Spleen (tissue), 11 donors: Measurements from ENCODE around the gene GLIS1. TPM values are rescaled to one million over a fixed set of nuclear protein-coding genes. Genes with fewer than 3 reads are reported as not detected.

Experiments used
- DNase-seq: peaks from one replicate; pipeline ENCODE4 v3.0.0-alpha.2; 2020
- H3K27ac ChIP-seq, 8 donors: fragments of 200-600 bp; sonication (generic) in 7 of 8; 1 replicate in 4 of 8; 2 replicates in 4 of 8; pipeline versions ENCODE4 v1.5.0 to v1.8.0; 2016 to 2021; ENCODE audit warnings: inconsistent platforms in 4 of 8, mild to moderate bottlenecking in 4 of 8, moderate library complexity in 1 of 8
- H3K27me3 ChIP-seq, 7 donors: fragments of 200-600 bp; sonication (generic) in 6 of 7; replicated peaks in 1 of 7; 1 replicate in 4 of 7; 2 replicates in 3 of 7; pipeline versions ENCODE4 v1.5.0 to v1.8.0; 2016 to 2021; ENCODE audit warnings: inconsistent platforms in 3 of 7, mild to moderate bottlenecking in 1 of 7
- H3K36me3 ChIP-seq, 6 donors: fragments of 200-600 bp; sonication (generic) in 5 of 6; 1 replicate in 4 of 6; 2 replicates in 2 of 6; pipeline versions ENCODE4 v1.5.0 to v1.8.0; 2016 to 2021; ENCODE audit warnings: inconsistent platforms in 2 of 6
- H3K4me1 ChIP-seq, 6 donors: fragments of 200-600 bp; sonication (generic) in 5 of 6; 1 replicate in 3 of 6; 2 replicates in 3 of 6; pipeline versions ENCODE4 v1.5.0 to v1.8.0; 2016 to 2021; ENCODE audit warnings: inconsistent platforms in 3 of 6
- H3K4me3 ChIP-seq, 8 donors: fragments of 200-600 bp; sonication (generic) in 7 of 8; 1 replicate in 4 of 8; 2 replicates in 4 of 8; pipeline versions ENCODE4 v1.5.0 to v1.8.0; 2016 to 2021; ENCODE audit warnings: inconsistent platforms in 4 of 8, mild to moderate bottlenecking in 4 of 8, moderate library complexity in 2 of 8
- H3K9me3 ChIP-seq, 8 donors: fragments of 200-600 bp; sonication (generic) in 7 of 8; 1 replicate in 4 of 8; 2 replicates in 4 of 8; pipeline versions ENCODE4 v1.5.0 to v1.8.0; 2016 to 2021; ENCODE audit warnings: inconsistent platforms in 4 of 8
- POLR2A ChIP-seq, 3 donors: fragments of 450-650 bp; IDR thresholded peaks; one replicate each; pipeline ENCODE4 v1.5.1; 2017; ENCODE audit warnings: antibody characterized with exemption in 3 of 3, mild to moderate bottlenecking in 1 of 3
- POLR2AphosphoS5 ChIP-seq, 3 donors: sonication (generic); formaldehyde crosslinking; IDR thresholded peaks; one replicate each; pipeline ENCODE4 v1.5.1; 2017; ENCODE audit warnings: antibody characterized with exemption in 3 of 3
- WGBS, 5 donors: extraction: QIAGEN DNeasy Blood & Tissue Kit in 3 of 5; methylation state at CpG; one replicate each; pipeline versions ENCODE4 v1.1.5 to v1.1.7; 2013 to 2018; 5-methylcytosine and 5-hydroxymethylcytosine counted together
- intact Hi-C: fragments of 100-400 bp; cut with DNase I; formaldehyde crosslinking; loops from one replicate; pipeline ENCODE4 v1.15.0; 2023; ENCODE audit warnings: low total_unique reads
- polyA plus RNA-seq, 3 donors: library from polyadenylated mRNA; stranded (reverse); fragments of 200-250 nt; gene quantifications; one replicate each; pipeline ENCODE4 v1.2.1, GENCODE V29; 2013
- total RNA-seq, 7 donors: library from RNA; depleted of rRNA in 3 of 7; stranded (reverse); fragments of >200 nt in 3 of 7; fragmentation: NEBNext Ultra II Directional in 4 of 7; extraction: Animal tissue kit (Norgen Biotek cat#: 25700) in 4 of 7; gene quantifications; one replicate each; pipeline versions ENCODE4 v1.1.0 to v1.2.1, GENCODE V29; 2016 to 2021
- TF ChIP-seq, protein P1 (sequence below), 11 experiments: fragments of 200-600 bp in 7 of 11; fragments of 450-650 bp in 4 of 11; sonication (generic) in 4 of 11; IDR thresholded peaks in 8 of 11; conservative IDR thresholded peaks in 3 of 11; 1 replicate in 7 of 11; 2 replicates in 4 of 11; pipeline versions ENCODE4 v1.4.0 to v1.8.0; 2016 to 2021; ENCODE audit warnings: antibody characterized with exemption in 11 of 11, inconsistent platforms in 4 of 11, mild to moderate bottlenecking in 1 of 11
- donor health status: healthy with polysubstance abuse.
- donor health status: DM: no; HTN: no; CAD: no; lungs with moderate emphysema.
- donor health status: DM: no; HTN: no; CAD: no.
- donor health status: Bipolar disorder and iron deficiency.
- donor health status: healthy.
- donor health status: DM: no; HTN: no; CAD: no.
- donor health status: DM: yes; HTN: yes; CAD: no.

Gene GLIS1
- total and polyA plus RNA-seq, 10 donors, result 0.04 to 0.39 (median 0.26) TPM; not detected in 5

DNA sequence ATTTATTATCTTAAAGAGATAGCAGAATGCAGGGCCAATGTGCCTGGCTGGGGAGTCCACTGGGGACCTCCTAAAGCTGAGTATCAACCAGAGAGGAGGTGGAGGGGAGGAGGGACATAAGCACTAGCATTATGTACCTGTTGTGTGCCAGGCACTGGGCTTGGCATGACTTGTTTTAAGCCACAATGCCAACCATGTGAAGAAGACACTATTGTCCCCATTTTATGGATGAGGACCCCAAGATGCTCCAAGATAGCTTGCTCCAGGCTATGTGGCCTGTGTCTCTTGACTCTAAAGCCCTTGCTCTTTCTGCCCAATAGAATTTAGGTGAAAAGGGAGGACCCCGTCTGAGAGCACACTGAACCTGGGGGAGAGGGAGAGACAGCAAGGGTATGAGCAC, 111.3 kb downstream of the GLIS1 start:
- Histone ChIP-seq H3K27ac (no peak overlapping the region), H3K36me3 (no peaks in the 10 kb centered on the region), H3K4me3 (no peak overlapping the region), H3K27me3 (no peaks in the 10 kb centered on the region), H3K4me1 (no peaks in the 10 kb centered on the region), H3K9me3 (no peaks in the 10 kb centered on the region)
- DNase-seq, result no peak
- intact Hi-C loops, result no loop called here
- no peak for TF ChIP-seq POLR2AphosphoS5 (IDR thresholded peaks at IDR 0.05)
- TF ChIP-seq, protein P1, sequence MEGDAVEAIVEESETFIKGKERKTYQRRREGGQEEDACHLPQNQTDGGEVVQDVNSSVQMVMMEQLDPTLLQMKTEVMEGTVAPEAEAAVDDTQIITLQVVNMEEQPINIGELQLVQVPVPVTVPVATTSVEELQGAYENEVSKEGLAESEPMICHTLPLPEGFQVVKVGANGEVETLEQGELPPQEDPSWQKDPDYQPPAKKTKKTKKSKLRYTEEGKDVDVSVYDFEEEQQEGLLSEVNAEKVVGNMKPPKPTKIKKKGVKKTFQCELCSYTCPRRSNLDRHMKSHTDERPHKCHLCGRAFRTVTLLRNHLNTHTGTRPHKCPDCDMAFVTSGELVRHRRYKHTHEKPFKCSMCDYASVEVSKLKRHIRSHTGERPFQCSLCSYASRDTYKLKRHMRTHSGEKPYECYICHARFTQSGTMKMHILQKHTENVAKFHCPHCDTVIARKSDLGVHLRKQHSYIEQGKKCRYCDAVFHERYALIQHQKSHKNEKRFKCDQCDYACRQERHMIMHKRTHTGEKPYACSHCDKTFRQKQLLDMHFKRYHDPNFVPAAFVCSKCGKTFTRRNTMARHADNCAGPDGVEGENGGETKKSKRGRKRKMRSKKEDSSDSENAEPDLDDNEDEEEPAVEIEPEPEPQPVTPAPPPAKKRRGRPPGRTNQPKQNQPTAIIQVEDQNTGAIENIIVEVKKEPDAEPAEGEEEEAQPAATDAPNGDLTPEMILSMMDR (IDR thresholded peaks at IDR 0.05 in 8 of 11, conservative IDR thresholded peaks at IDR 0.05 in 3 of 11), result no peak
- no peak for TF ChIP-seq POLR2A (IDR thresholded peaks at IDR 0.05)
- WGBS, 5 donors, result 78 to 100% (median 94%) methylated on average over 1 of the region's 1 CpG

DNA sequence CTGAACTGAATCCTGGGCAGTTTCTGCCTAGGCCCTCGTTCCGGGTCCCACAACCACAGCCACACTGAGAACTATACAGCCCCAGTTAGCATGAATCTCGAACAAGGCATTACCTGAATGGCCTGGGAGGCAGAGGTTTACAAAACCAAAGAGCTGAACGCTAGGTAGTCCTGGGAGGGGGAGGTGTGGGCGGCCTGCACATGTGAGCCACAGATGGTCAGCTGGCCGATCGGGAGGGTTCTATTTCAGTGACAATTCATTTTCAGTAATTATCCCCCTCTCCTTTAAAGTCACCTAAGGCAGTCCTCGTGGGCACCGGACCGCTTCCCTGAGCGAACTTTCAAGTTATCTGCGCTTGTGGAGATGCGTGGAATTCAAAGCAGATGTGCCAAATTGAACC, 111.9 kb downstream of the GLIS1 start:
- intact Hi-C loops, result no loop called here
- DNase-seq, result peak; percentile 36

DNA sequence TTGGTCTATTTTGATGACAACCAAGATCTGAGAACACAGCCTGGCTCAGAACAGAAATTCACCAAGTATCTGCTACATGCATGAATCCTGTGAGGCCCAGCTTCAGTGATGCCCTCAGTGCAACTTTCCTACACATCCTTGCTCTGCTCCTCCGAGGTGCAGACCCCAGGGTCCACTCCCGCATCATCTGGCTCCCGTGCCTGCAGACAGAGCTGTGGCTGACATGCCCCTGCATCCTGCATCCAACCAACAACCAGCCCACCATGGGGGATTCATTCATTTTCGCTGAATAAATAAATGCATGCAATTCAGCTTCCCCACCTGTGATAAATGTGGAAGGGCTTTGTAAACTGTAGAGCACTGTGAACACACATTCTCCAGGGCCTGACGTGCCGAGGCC, 112.3 kb downstream of the GLIS1 start:
- 68 to 83% (median 75%) methylated on average over 6 of the region's 6 CpGs for WGBS, 5 donors
- no peaks in the 10 kb centered on the region for H3K9me3 ChIP-seq
- no peak overlapping the region for H3K4me3 ChIP-seq
- H3K4me1 ChIP-seq, result no peaks in the 10 kb centered on the region
- no peaks in the 10 kb centered on the region for H3K27me3 ChIP-seq
- no peaks in the 10 kb centered on the region for H3K36me3 ChIP-seq
- no peak for DNase-seq
- no peak overlapping the region for H3K27ac ChIP-seq
- TF ChIP-seq, protein P1 (IDR thresholded peaks at IDR 0.05 in 8 of 11, conservative IDR thresholded peaks at IDR 0.05 in 3 of 11), result no peak
- TF ChIP-seq POLR2AphosphoS5 (IDR thresholded peaks at IDR 0.05), result no peak
- no peak for TF ChIP-seq POLR2A (IDR thresholded peaks at IDR 0.05)
- intact Hi-C loops, result no loop called here

More for the DNA sequence above, 111.9 kb downstream of the GLIS1 start:
- Histone ChIP-seq H3K36me3 (no peaks in the 10 kb centered on the region), H3K9me3 (no peaks in the 10 kb centered on the region), H3K4me3 (no peak overlapping the region), H3K27me3 (no peaks in the 10 kb centered on the region), H3K27ac (no peak overlapping the region), H3K4me1 (no peaks in the 10 kb centered on the region)
- TF ChIP-seq POLR2AphosphoS5 (IDR thresholded peaks at IDR 0.05), result no peak
- TF ChIP-seq, protein P1 (IDR thresholded peaks at IDR 0.05 in 8 of 11, conservative IDR thresholded peaks at IDR 0.05 in 3 of 11), result no peak
- no peak for TF ChIP-seq POLR2A (IDR thresholded peaks at IDR 0.05)
- WGBS, 5 donors, result 87 to 93% (median 90%) methylated on average over 13 of the region's 13 CpGs

DNA sequence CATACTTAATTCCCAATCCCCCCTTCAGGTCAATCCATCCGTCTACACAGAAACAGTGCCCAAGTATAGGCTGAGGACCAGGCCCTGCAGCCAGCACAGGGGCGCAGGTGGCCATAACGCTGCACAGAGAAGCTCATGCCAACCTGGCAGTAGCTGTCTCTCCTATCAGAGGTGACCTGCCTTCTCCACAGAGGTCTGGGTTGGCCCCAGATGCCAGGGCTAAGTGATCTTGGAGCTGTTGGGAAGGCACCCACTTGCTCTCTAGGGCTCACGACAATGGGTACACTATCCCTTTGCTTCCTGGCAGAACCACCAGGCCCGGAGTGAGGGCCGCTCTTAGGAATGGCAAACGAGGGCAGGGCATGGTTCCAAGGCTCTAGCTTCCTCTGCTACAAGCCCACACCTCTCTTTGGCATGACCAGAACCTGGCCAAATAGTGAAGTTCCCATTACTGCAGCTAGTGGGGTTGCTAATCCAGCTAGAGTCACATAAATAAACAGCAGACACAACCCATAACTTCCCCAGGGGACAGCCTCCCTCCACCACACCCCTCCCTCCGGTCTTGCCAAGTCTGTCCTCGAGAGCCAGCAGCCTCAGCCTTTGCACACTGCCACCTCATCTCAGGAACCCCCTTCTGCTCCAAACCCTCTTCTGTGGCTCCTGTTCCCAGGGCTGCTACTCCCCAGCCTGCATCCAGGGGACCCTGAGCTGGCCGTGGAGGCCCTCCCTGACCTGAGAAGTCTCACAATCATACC, 113.0 kb downstream of the GLIS1 start:
- Histone ChIP-seq H3K4me3 (no peak overlapping the region), H3K36me3 (no peaks in the 10 kb centered on the region), H3K4me1 (no peaks in the 10 kb centered on the region), H3K27me3 (no peaks in the 10 kb centered on the region), H3K27ac (no peak overlapping the region), H3K9me3 (no peaks in the 10 kb centered on the region)
- intact Hi-C loops, result no loop called here
- 82 to 86% (median 84%) methylated on average over 6 to 10 of the region's 10 CpGs for WGBS, 5 donors
- TF ChIP-seq POLR2A (IDR thresholded peaks at IDR 0.05) (no peak), POLR2AphosphoS5 (IDR thresholded peaks at IDR 0.05) (no peak)
- TF ChIP-seq, protein P1 (IDR thresholded peaks at IDR 0.05 in 8 of 11, conservative IDR thresholded peaks at IDR 0.05 in 3 of 11), result no peak
- DNase-seq, result peak; percentile 56
